Right lobe of liver (tissue), 6 donors: Measurements from ENCODE around the gene WNT7A. TPM values are rescaled to one million over a fixed set of nuclear protein-coding genes. Genes with fewer than 3 reads are reported as not detected.

Experiments
- ATAC-seq, 4 donors: fragments of 200-7000 bp; cut with Tn5 transposase; one replicate each; pipeline ENCODE4 v1.9.1; 2020; ENCODE audit warnings: mild to moderate bottlenecking in 4 of 4, moderate library complexity in 4 of 4
- DNase-seq, 3 donors: peaks; one replicate each; pipeline ENCODE4 v3.0.0-alpha.2; 2020
- H3K27ac ChIP-seq, 3 donors: fragments of 200-600 bp; one replicate each; pipeline ENCODE4 v1.8.0; 2022
- H3K27me3 ChIP-seq, 2 donors: fragments of 200-600 bp; one replicate each; pipeline ENCODE4 v1.8.0; 2022
- H3K36me3 ChIP-seq, 4 donors: fragments of 200-600 bp; sonication (generic) in 1 of 4; one replicate each; pipeline versions ENCODE4 v1.5.1 to v1.8.0; 2017 to 2022; ENCODE audit warnings: control low read depth in 1 of 4
- H3K4me1 ChIP-seq, 4 donors: fragments of 200-600 bp; sonication (generic) in 1 of 4; one replicate each; pipeline versions ENCODE4 v1.5.1 to v1.8.0; 2017 to 2022; ENCODE audit warnings: control low read depth in 1 of 4
- H3K4me3 ChIP-seq, 3 donors: fragments of 200-600 bp; one replicate each; pipeline ENCODE4 v1.8.0; 2022
- H3K9me3 ChIP-seq, 4 donors: fragments of 200-600 bp; sonication (generic) in 1 of 4; one replicate each; pipeline versions ENCODE4 v1.5.1 to v1.8.0; 2017 to 2022; ENCODE audit warnings: control low read depth in 1 of 4
- POLR2A ChIP-seq: fragments of 450-650 bp; IDR thresholded peaks from one replicate; pipeline ENCODE4 v1.6.1; 2017; ENCODE audit warnings: antibody characterized with exemption, mild to moderate bottlenecking
- WGBS: methylation state at CpG from one replicate; pipeline ENCODE4 v1.1.6; 2018; ENCODE audit warnings: low coverage, low lambda C conversion rate; ENCODE audit not compliant: insufficient coverage; ENCODE audit errors: missing lambda C conversion rate; 5-methylcytosine and 5-hydroxymethylcytosine counted together
- intact Hi-C, 2 donors: fragments of 100-400 bp; cut with DNase I; formaldehyde crosslinking; loops; one replicate each; pipeline versions ENCODE4 v1.11.2 to v1.14.1; 2022
- total RNA-seq, 6 experiments: library from RNA; depleted of rRNA in 2 of 6; stranded (reverse); fragments of >200 nt in 2 of 6; fragmentation: NEBNext Ultra II Directional in 3 of 6; extraction: Animal tissue kit (Norgen Biotek cat#: 25700) in 3 of 6; gene quantifications; one replicate each; pipeline versions ENCODE4 v1.1.0 to v1.2.4, GENCODE V29; 2016 to 2023
- TF ChIP-seq, protein P1 (sequence below), 4 donors: fragments of 200-600 bp in 3 of 4; fragments of 450-650 bp in 1 of 4; IDR thresholded peaks; one replicate each; pipeline versions ENCODE4 v1.5.1 to v1.8.0; 2016 to 2022; ENCODE audit warnings: antibody characterized with exemption in 4 of 4, mild to moderate bottlenecking in 2 of 4
- donor health status: DM: no; HTN: yes; CAD: no.
- donor health status: DM: no; HTN: no; CAD: no.
- donor health status: DM: no; HTN: no; CAD: no.
- donor health status: DM: no; HTN: yes; CAD: no.
- donor health status: DM: no; HTN: yes; CAD: no.

WNT7A gene
- total RNA-seq, 6 experiments from 2014 or later = not detected

GRCh38 chr3:13840456-13840855 is 39.4 kb downstream of the WNT7A start:
- H3K27me3 ChIP-seq = no peaks in the 10 kb centered on the region
- H3K27ac ChIP-seq = no peak overlapping the region
- H3K9me3 ChIP-seq = no peaks in the 10 kb centered on the region
- intact Hi-C loops = no loop called here
- DNase-seq (no peak), ATAC-seq (no peak)
- no peaks in the 10 kb centered on the region for H3K36me3 ChIP-seq
- 48% methylated on average over 2 of the region's 2 CpGs for WGBS
- no peak overlapping the region for H3K4me3 ChIP-seq
- no peak for TF ChIP-seq POLR2A
- TF ChIP-seq, protein P1, sequence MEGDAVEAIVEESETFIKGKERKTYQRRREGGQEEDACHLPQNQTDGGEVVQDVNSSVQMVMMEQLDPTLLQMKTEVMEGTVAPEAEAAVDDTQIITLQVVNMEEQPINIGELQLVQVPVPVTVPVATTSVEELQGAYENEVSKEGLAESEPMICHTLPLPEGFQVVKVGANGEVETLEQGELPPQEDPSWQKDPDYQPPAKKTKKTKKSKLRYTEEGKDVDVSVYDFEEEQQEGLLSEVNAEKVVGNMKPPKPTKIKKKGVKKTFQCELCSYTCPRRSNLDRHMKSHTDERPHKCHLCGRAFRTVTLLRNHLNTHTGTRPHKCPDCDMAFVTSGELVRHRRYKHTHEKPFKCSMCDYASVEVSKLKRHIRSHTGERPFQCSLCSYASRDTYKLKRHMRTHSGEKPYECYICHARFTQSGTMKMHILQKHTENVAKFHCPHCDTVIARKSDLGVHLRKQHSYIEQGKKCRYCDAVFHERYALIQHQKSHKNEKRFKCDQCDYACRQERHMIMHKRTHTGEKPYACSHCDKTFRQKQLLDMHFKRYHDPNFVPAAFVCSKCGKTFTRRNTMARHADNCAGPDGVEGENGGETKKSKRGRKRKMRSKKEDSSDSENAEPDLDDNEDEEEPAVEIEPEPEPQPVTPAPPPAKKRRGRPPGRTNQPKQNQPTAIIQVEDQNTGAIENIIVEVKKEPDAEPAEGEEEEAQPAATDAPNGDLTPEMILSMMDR (IDR thresholded peaks at IDR 0.05) = no peak
- H3K4me1 ChIP-seq = no peaks in the 10 kb centered on the region

DNA sequence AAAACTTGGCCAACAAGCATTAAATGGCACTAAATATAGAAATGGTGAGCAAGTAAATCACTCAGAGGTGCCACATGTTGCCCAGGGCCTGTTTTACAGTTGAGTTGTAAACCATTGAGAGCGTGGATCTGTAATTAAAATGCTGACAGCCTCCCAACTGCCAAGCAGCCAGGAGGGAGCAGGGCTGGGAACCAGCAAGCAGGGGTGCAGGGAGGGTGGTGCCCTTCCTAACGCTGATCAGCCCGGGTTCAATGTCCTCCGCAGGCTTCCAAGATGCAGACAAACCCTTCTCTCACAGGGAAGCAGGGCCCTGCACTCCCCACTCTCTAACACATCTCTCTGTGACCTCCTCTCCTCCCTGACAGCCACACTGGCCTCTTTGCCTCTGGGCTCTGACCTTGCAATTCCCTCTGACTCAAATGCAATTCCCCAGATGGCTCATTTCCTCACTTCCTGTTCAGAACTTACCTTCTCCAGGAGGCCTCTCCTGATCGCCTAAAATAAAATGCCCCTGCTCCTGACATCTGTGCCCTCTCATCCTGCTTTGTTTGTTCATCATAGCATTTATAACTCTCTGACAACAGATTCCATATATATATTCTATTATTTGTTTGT is 40.0 kb downstream of the WNT7A start:
- Histone ChIP-seq H3K4me1 (no peaks in the 10 kb centered on the region), H3K4me3 (no peak overlapping the region), H3K27ac (no peak overlapping the region), H3K9me3 (no peaks in the 10 kb centered on the region), H3K36me3 (no peaks in the 10 kb centered on the region), H3K27me3 (no peaks in the 10 kb centered on the region)
- TF ChIP-seq, protein P1 (IDR thresholded peaks at IDR 0.05) = no peak
- no peak for TF ChIP-seq POLR2A
- DNase-seq (no peak), ATAC-seq (no peak)
- WGBS = 51% methylated on average over 2 of the region's 5 CpGs
- intact Hi-C loops = no loop called here

GRCh38 chr3:13839253-13839652 is 40.6 kb downstream of the WNT7A start:
- TF ChIP-seq, protein P1 (IDR thresholded peaks at IDR 0.05) = no peak
- TF ChIP-seq POLR2A = no peak
- no peaks in the 10 kb centered on the region for H3K9me3 ChIP-seq
- no peak for ATAC-seq
- 50% methylated on average over 2 of the region's 4 CpGs for WGBS
- H3K4me3 ChIP-seq = no peak overlapping the region
- intact Hi-C loops = no loop called here
- H3K27me3 ChIP-seq = no peaks in the 10 kb centered on the region
- H3K36me3 ChIP-seq = no peaks in the 10 kb centered on the region
- no peaks in the 10 kb centered on the region for H3K4me1 ChIP-seq
- no peak for DNase-seq
- no peak overlapping the region for H3K27ac ChIP-seq

GRCh38 chr3:13838421-13838820 is 41.5 kb downstream of the WNT7A start:
- no peak for TF ChIP-seq POLR2A
- TF ChIP-seq, protein P1 (IDR thresholded peaks at IDR 0.05) = no peak

More at GRCh38 chr3:13838421-13838820, 41.5 kb downstream of the WNT7A start:
- no peak overlapping the region for H3K27ac ChIP-seq
- no peak for DNase-seq
- H3K27me3 ChIP-seq = no peaks in the 10 kb centered on the region
- WGBS = no CpG with 5 or more reads among the region's 4 CpGs
- no peaks in the 10 kb centered on the region for H3K4me1 ChIP-seq
- H3K4me3 ChIP-seq = no peak overlapping the region
- intact Hi-C loops = no loop called here
- H3K36me3 ChIP-seq = no peaks in the 10 kb centered on the region
- ATAC-seq = no peak
- H3K9me3 ChIP-seq = no peaks in the 10 kb centered on the region
